Stimulated activated CD8-positive, alpha-beta memory T cell treated with anti-CD3 and anti-CD28 coated beads, Interleukin-7, amount 100 ng/mL, for 4 hours (primary cell): ENCODE data around the gene HOXB4.

ENCODE experiments used
- DNase-seq, 2 donors: peaks; one replicate each; pipeline ENCODE4 v3.0.0-alpha.2; 2020; ENCODE audit warnings: low read depth in 2 of 2

The HOXB4 gene

DNA sequence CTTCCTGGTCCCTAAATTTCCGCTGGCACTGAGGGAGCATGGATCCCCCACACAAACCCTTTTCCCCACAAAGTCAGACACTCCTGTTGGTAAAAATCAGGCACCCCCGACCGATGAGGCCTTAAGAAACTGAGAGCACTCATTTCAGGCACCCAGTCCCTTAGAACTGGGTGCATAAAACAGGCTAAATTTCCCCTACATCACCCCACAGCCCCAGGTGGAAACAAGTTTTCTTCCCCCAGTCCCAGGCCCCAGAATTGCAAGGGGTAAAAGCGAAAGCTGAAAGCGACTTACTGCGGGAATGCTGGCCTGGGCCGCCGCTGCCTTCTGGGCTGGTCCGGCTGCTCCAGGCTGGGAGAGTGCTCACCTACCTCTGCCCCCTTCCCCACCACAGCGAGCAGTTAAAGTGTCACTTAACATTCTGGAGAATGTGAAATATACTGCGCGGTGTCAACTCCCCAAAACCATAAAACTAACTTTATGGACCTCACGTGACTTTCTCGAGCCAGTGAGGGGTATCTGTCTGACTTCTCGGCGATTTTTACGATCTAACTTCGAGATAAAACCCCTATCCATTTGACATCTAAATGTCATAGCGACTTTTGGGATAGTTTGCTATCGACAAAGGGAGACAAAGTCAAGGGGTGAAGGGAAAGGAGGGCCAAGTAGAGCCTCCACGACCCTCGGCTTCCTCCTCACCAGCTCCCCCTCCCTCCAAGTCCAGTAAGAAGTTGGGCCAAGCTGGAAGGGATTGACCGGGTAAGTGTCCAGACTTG lies 11.9 kb upstream of the HOXB4 start, which contains the start of gene HOXB3:
HOXB3 (minus strand) TSS at position 411 of the 776 bp plus-strand sequence. CDS start 37,767 bp downstream, outside the sequence.
- no peak for DNase-seq

DNA sequence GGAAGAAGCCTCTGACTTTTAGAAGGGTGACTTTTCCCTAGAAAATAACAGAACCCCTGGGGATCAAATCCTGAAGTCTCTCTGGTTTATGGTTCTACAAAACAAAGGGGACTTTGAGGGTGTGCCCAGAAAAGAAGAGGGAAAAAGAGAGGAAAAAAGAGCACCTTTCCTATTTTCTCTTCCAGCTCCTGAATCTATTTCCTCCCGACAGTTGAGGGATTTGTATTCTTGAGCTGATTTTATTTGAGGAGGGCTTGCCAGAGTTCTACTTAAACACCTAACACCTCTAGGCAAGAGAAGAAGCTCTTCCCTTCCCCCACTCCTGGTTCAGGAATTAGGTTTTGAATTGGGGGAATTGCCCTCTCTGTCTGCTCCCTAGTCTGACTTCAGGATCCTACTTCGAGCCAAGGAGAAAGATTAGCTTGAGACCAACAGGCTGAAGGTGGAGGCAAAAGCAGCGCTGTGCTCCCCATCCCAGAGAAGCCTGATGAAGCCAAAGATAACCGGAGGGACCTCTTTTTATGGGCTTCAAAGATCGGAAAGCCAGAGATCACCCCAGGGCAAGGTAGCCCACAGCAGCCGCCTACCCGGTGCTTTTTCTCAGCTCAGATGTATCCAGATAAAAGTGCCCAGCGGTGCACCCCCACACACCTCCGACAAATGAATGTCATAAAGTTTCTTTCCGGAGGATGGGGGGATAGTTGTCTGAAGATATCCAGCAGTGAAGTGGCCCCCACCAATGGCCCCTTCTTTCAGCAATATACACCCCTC lies 11.1 kb upstream of the HOXB4 start:
- DNase-seq, result no peak

DNA sequence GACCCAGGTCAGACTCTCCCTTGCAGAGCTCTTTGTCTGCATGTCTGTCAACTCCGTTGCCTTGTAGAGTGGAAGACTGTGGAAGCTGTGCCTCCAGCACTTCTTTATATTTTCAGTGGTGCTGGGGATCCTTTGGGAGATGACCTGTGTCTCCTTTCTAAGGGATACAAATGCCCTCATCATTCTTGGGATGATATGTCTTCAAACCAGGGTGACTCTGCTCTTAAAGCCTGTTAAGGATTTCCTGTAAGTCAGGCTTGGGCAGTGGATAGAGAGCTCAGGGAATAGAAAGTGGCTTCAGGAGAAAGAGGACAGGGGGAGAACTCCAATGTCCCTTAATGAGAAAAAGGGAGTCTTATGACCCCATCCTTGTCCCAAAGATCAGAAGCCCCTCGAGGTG lies 10.4 kb upstream of the HOXB4 start:
- DNase-seq, result no peak

GRCh38 chr17:48588074-48588415 lies 9.9 kb upstream of the HOXB4 start:
- DNase-seq, result no peak

- DNase-seq, result no peak
Measured at GRCh38 chr17:48587276-48588073, 9.3 kb upstream of the HOXB4 start.

GRCh38 chr17:48586355-48587258 lies 8.5 kb upstream of the HOXB4 start:
- DNase-seq, result no peak

GRCh38 chr17:48584223-48584741 lies 6.1 kb upstream of the HOXB4 start:
- no peak for DNase-seq

DNA sequence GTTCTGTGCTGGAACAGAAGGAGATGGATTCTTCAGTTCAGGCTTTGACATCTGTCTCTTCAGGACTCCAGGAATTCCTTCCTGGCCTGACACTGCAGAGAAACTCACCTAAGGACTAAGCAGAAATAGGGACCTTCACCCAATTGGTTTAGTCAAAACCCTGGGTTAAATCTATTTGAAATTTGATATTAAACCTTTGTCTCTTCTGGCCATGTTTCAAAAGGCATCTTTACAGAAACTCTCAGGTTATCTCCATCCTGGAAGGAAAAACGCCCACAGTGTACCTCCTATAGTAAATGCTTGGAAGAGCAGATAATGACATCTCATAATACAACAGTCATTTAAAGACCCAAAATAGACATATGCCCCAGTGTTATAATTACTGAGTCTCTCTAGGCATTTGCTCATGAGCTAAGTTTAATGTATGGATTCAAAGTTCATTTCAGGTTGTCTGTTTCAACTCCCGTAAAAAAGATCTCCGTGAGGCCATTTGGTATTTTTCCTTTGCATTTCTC lies 5.6 kb upstream of the HOXB4 start:
- DNase-seq, result no peak

- DNase-seq, result no peak
Measured at GRCh38 chr17:48582750-48583069, 4.6 kb upstream of the HOXB4 start.

GRCh38 chr17:48579760-48580554 lies 1.8 kb upstream of the HOXB4 start:
- DNase-seq, result no peak

- DNase-seq, result no peak
Measured at GRCh38 chr17:48579471-48579759, 1.3 kb upstream of the HOXB4 start.

DNA sequence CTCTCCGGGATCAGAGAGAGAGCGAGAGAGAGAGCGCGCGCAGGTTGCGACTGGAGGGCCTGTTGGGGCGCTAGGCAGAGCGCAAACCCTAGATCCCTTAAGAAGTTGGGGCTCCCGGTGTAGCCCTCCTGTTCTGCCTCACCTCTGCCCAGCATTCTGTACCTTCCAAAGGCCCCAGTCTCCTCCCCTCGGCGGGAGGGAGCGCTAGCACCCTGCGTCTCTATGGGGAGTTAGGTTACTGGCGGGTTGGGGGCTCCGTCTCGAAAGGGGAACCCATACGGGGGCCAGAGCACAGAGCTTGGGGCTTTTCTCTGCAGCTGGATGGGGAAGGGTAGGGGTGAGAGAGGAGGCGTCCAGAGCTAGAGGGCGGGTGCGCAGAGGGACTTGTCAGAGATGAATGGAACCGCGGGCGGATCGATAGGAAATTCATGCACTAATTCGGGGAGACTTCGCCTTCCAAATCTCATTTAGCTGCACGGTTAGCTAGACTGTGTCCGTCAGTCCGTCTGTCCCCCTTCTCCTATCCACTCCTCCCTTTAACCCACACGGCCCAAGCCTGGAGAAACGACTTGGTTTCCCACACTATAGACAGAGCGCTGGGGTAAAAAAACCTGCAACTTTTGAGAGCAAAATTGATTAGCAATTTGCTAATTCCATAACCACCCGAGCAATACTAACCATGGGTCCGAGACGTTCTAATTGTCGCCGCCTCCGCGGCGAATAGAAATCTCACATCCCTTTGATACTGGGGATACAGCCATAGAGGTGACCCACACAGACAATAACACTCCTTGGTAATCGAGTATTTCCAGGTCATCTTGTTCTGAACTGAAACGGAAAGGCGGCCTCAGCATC lies 693 bp upstream of the HOXB4 start:
- no peak for DNase-seq

GRCh38 chr17:48577330-48577945 lies 712 bp downstream of the HOXB4 start:
- no peak for DNase-seq

DNA sequence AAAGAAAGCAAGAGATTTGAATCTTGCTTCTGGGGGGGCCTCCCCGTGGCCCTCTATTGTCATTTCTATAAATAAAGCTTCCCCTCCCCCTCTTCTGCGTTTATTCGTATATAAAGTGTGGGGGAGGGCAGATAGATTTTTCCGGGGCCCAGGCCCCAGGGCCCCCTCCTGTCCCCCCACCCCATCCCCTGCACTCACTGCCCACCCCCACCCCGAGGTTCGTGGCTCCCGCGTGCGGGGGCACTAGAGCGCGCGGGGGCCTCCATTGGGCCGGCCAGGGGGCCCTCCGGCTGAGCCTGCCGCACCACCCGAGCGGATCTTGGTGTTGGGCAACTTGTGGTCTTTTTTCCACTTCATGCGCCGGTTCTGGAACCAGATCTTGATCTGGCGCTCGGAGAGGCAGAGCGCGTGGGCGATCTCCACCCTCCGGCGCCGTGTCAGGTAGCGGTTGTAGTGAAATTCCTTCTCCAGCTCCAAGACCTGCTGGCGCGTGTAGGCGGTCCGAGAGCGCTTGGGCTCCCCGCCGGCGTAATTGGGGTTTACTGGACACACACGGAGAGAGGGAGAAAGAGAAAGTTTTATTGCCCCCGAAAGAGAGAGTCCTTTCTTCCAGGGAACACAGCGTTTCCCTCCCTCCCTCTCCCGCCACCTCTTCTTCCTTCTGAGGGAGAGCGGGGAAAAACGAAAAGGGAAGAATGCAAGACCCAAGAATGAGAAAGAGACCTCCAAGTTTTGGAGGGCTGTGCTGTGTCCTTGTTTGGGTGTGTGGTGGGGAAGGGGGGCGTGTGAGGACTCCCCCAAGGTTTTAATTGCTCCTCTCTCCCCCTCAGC lies 1.5 kb downstream of the HOXB4 start:
- no peak for DNase-seq

GRCh38 chr17:48575673-48576478 lies 2.3 kb downstream of the HOXB4 start:
- no peak for DNase-seq

- no peak for DNase-seq
Measured at GRCh38 chr17:48575066-48575582, 3.0 kb downstream of the HOXB4 start.

GRCh38 chr17:48574505-48575065 lies 3.6 kb downstream of the HOXB4 start:
- DNase-seq, result no peak
